GM12801 (cell line): ENCODE data around the gene REXO2.

Experiments used
- TF ChIP-seq, protein P1 (sequence below): IDR thresholded peaks from one replicate; pipeline ENCODE4 v1.5.1; 2011; ENCODE audit warnings: control low read depth; ENCODE audit not compliant: insufficient read length; ENCODE audit errors: extremely low read depth

REXO2 gene

DNA sequence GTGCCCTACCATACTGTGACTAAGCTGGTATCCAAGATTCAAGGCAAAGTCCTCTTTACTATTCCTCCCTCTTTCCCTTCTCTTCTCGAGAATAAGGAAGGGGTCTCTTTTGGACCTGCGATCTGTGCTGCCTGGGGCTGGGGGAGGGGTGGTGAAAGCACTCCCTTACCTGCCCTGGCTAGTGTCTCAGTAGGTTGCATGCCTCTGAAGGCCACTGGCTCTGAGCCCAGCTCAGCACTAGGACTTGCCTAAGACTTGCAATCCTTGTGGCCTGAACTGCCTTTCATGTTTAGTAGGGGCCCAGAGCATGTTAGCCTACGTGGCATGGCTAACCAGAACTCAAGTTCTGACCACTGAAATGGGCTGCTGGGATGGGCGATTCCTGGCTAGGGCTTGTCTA is 13.0 kb upstream of the REXO2 start:
- TF ChIP-seq, protein P1, sequence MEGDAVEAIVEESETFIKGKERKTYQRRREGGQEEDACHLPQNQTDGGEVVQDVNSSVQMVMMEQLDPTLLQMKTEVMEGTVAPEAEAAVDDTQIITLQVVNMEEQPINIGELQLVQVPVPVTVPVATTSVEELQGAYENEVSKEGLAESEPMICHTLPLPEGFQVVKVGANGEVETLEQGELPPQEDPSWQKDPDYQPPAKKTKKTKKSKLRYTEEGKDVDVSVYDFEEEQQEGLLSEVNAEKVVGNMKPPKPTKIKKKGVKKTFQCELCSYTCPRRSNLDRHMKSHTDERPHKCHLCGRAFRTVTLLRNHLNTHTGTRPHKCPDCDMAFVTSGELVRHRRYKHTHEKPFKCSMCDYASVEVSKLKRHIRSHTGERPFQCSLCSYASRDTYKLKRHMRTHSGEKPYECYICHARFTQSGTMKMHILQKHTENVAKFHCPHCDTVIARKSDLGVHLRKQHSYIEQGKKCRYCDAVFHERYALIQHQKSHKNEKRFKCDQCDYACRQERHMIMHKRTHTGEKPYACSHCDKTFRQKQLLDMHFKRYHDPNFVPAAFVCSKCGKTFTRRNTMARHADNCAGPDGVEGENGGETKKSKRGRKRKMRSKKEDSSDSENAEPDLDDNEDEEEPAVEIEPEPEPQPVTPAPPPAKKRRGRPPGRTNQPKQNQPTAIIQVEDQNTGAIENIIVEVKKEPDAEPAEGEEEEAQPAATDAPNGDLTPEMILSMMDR = no peak

- TF ChIP-seq, protein P1 = no peak
These were observed 9.0 kb upstream of the REXO2 start for GRCh38 chr11:114430290-114430689.

DNA sequence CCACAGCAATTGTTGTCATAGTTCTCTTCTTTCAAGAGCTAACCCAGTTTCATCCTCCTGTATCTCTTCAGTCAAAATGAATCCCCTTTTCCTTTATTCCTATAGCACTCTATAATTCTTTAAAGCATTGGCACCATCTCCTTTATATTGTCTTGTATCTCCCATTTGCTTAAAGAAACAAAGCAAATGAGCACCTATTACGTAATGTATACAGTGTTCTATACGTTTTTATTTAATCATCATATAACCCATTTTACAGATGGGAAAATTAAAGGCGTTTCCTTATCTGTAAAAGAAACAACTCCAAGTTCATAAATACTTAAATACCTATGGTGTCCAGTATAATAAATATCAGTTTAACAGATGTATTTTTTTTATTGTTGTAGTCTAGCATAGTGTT is 6.4 kb upstream of the REXO2 start:
- TF ChIP-seq, protein P1 = no peak

DNA sequence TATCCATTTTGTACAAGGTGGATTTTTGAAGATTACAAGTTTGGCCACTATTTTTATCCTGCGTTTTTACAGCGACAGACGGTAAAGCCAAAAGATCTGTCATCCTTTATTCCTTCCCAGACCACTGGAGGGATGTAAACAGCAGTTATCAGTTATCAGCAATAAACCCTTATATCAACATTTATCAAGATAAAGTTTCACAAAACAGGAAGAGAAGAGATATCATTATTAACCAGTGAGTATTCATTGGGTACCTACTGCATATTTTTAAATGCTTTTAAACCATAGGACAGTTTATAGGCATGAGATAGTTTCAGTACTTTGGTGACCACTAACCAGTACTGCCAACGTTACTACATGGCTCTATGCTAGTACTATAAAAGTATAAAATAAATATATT is 5.9 kb upstream of the REXO2 start:
- TF ChIP-seq, protein P1 = no peak

DNA sequence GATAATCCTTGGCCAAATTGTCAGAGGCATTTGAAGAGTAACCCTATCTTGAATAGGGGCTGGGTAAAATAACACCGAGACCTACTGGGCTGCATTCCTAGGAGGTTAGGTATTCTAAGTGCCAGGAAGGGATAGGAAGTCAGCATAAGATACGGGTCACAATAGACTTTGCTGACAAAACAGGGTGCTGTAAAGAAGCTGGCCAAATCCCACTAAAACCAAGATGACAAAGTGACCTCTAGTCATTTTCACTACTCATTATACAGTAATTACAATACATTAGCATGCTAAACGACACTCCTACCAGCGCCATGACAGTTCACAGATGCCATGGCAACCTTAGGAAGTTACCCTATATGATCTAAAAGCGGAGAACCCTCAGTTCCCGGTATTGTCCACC is 964 bp upstream of the REXO2 start:
- TF ChIP-seq, protein P1 = no peak

- TF ChIP-seq, protein P1 = no peak
These were observed 1.0 kb downstream of the REXO2 start for GRCh38 chr11:114440121-114440860.

GRCh38 chr11:114440971-114441763 is 1.9 kb downstream of the REXO2 start:
- TF ChIP-seq, protein P1 = no peak
